ENCODE data around the gene INSYN1.

INSYN1 gene

DNA sequence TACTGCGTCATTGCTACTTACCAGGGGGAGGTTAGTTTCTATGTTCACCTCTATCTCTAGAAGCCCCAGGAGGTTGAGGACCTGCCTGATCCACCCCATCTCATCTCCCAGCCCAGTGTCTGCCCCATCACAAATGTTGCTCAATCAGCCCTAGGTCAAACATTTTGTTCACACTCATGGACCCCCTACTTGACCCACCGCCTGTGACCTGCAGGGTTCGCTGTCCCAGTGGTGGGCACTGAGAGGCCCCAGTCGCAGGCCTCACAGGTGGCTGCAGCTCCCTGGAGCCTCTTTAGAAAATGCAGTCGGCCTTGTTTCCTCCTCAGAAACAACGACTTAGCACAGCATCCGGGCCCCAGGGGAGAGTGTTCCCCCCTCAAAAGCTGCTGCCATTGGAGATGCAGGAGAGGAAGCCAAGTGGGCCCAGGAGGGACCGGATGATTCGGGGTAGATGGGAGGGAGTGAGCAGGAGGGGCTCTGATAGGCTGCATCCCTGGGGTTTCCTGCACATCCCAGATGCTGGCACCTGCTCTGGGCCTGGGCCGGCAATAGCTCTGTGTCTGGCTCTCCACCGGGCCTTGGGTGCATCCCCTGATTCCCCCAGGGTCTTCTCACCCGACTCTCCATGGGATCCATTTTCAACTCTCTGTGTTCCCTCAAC is 18.4 kb upstream of the INSYN1 start:
- TF ChIP-seq FOXM1 (IDR thresholded peaks at IDR 0.05; ENCODE audit: borderline replicate concordance, low read depth) (no peak), EP300 (IDR thresholded peaks at IDR 0.05; ENCODE audit: borderline replicate concordance) (no peak), ZBTB7A (IDR thresholded peaks at IDR 0.05; ENCODE audit: low read depth) (no peak), EGR1 (IDR thresholded peaks at IDR 0.05) (no peak), TEAD4 (IDR thresholded peaks at IDR 0.05) (no peak), CEBPB (IDR thresholded peaks at IDR 0.05) (no peak), RAD21 (IDR thresholded peaks at IDR 0.05; ENCODE audit: low read depth) (no peak), YY1 (IDR thresholded peaks at IDR 0.05; ENCODE audit: low read depth) (no peak), CREB1 (IDR thresholded peaks at IDR 0.05; ENCODE audit: low read depth) (no peak), TCF12 (IDR thresholded peaks at IDR 0.05; ENCODE audit: low read depth) (no peak), TAF1 (IDR thresholded peaks at IDR 0.05; ENCODE audit: low read depth) (no peak)
- TF ChIP-seq, protein P1, sequence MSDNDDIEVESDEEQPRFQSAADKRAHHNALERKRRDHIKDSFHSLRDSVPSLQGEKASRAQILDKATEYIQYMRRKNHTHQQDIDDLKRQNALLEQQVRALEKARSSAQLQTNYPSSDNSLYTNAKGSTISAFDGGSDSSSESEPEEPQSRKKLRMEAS (IDR thresholded peaks at IDR 0.05), result no peak
- TF ChIP-seq, protein P2, sequence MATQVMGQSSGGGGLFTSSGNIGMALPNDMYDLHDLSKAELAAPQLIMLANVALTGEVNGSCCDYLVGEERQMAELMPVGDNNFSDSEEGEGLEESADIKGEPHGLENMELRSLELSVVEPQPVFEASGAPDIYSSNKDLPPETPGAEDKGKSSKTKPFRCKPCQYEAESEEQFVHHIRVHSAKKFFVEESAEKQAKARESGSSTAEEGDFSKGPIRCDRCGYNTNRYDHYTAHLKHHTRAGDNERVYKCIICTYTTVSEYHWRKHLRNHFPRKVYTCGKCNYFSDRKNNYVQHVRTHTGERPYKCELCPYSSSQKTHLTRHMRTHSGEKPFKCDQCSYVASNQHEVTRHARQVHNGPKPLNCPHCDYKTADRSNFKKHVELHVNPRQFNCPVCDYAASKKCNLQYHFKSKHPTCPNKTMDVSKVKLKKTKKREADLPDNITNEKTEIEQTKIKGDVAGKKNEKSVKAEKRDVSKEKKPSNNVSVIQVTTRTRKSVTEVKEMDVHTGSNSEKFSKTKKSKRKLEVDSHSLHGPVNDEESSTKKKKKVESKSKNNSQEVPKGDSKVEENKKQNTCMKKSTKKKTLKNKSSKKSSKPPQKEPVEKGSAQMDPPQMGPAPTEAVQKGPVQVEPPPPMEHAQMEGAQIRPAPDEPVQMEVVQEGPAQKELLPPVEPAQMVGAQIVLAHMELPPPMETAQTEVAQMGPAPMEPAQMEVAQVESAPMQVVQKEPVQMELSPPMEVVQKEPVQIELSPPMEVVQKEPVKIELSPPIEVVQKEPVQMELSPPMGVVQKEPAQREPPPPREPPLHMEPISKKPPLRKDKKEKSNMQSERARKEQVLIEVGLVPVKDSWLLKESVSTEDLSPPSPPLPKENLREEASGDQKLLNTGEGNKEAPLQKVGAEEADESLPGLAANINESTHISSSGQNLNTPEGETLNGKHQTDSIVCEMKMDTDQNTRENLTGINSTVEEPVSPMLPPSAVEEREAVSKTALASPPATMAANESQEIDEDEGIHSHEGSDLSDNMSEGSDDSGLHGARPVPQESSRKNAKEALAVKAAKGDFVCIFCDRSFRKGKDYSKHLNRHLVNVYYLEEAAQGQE (IDR thresholded peaks at IDR 0.05; ENCODE audit: low read depth), result no peak

DNA sequence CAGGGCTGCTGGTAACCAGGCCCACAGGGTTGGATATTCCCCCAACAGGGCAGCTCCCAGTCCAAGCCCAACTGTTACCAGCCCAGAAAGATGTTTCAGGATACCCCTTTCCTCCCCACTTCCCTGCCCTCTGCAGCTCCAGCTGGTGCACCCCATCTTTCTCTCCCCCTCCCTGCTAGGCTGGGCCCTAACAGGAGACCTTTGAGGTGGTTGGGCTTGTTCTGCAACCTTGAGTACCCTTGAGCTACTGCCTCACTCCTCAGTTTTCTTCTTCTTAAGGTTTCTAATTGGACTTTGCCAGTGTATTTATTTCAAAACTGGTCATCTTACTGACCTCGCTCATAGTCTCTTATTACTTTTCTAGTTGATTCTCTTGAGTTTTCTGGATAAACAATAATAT is 16.9 kb upstream of the INSYN1 start:
- TF ChIP-seq, protein P2 (IDR thresholded peaks at IDR 0.05; ENCODE audit: low read depth), result no peak
- TF ChIP-seq TCF12 (IDR thresholded peaks at IDR 0.05; ENCODE audit: low read depth) (no peak), ZBTB7A (IDR thresholded peaks at IDR 0.05; ENCODE audit: low read depth) (no peak), FOXM1 (IDR thresholded peaks at IDR 0.05; ENCODE audit: borderline replicate concordance, low read depth) (no peak), EGR1 (IDR thresholded peaks at IDR 0.05) (no peak), TEAD4 (IDR thresholded peaks at IDR 0.05) (no peak), YY1 (IDR thresholded peaks at IDR 0.05; ENCODE audit: low read depth) (no peak), NFIC (IDR thresholded peaks at IDR 0.05) (no peak), EP300 (IDR thresholded peaks at IDR 0.05; ENCODE audit: borderline replicate concordance) (no peak), RAD21 (IDR thresholded peaks at IDR 0.05; ENCODE audit: low read depth) (no peak)
- TF ChIP-seq, protein P1 (IDR thresholded peaks at IDR 0.05), result no peak
- TF ChIP-seq, protein P3, sequence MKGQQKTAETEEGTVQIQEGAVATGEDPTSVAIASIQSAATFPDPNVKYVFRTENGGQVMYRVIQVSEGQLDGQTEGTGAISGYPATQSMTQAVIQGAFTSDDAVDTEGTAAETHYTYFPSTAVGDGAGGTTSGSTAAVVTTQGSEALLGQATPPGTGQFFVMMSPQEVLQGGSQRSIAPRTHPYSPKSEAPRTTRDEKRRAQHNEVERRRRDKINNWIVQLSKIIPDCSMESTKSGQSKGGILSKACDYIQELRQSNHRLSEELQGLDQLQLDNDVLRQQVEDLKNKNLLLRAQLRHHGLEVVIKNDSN (IDR thresholded peaks at IDR 0.05), result no peak

DNA sequence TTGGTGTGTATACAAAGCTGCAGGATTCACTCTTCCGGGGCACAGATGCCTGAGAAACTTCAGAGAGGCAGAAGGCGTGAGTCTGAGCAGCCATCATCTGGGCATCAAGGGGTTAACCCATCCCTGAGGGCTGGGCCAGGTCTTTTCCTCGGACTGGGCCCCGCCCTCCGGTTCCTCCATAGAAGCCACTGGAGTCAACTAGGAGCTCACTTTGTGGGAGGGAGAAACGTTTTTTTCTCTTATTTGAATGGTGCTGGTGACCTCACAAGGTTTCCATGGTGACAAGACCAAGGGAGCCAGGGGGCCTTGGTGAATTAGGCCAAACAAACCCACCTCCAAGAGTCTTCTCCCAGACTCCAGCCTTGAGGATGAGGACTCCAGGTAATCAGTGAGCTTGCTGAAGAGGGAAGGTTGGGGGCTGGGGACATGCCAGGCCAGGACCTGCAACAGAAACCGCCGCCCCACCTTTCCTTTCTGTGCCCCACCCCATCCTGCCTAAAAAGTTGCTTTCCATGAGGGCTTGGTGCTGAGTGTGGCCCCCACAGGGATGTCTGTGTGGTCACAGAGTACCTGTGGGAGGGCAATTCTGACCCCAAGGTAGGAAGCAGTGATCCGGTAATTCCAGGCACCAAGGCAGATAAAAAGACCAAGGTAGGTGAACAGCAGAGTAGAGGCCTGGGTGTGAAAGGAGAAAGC is 14.8 kb upstream of the INSYN1 start:
- TF ChIP-seq, protein P1 (IDR thresholded peaks at IDR 0.05), result no peak
- TF ChIP-seq, protein P2 (IDR thresholded peaks at IDR 0.05; ENCODE audit: low read depth), result peak; percentile 27; the same call in 1 of the 2 replicates
- TF ChIP-seq EGR1 (IDR thresholded peaks at IDR 0.05) (no peak), TAF1 (IDR thresholded peaks at IDR 0.05; ENCODE audit: low read depth) (no peak)

DNA sequence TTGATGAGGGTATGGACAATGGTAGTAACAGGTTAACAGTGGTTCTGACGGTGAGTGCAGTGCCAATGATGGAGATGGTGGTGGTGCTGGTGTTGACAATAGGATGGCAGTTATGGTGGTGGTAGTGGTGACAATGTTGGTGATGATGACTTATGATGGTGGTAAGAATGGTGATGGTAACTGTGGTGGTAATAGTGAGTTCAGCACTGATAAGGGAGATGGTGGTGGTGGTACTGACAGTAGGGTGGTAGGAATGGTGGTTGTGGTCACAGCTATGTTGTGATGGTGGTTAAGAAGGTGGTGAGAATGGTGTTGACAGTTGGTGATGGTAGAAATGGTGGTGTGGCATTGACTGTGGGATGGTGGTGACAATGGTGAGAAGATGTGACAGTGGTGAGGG is 13.4 kb upstream of the INSYN1 start:
- TF ChIP-seq RAD21 (IDR thresholded peaks at IDR 0.05; ENCODE audit: low read depth) (no peak), TAF1 (IDR thresholded peaks at IDR 0.05; ENCODE audit: low read depth) (no peak), FOXM1 (IDR thresholded peaks at IDR 0.05; ENCODE audit: borderline replicate concordance, low read depth) (no peak), TCF12 (IDR thresholded peaks at IDR 0.05; ENCODE audit: low read depth) (no peak), NFIC (IDR thresholded peaks at IDR 0.05) (no peak), CEBPB (IDR thresholded peaks at IDR 0.05) (no peak), CREB1 (IDR thresholded peaks at IDR 0.05; ENCODE audit: low read depth) (no peak), YY1 (IDR thresholded peaks at IDR 0.05; ENCODE audit: low read depth) (no peak)
- TF ChIP-seq, protein P1 (IDR thresholded peaks at IDR 0.05), result no peak
